ENCODE measurements around the gene ATXN10.

ATXN10 gene

DNA sequence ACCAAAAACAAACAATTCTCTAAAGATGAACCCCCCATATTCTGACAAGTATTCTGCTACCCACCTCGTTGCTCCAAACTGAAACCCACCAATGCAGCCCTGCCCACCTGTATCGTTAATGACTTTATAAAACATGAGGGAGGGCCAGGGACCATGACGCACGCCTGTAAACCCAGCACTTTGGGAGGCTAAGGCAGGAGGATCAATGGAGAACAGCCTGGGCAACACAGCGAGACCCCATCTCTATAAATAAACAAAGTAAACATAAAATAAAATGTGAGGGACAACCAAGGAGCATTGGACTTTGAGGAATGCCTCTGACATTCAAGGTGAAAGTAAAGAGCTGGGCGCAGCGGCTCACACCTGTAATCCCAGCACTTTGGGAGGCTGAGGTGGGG lies 39.8 kb upstream of the ATXN10 start:
- Histone ChIP-seq H3K4me3 (ENCODE audit: low read length) (no peak overlapping the region), H3K9ac (ENCODE audit: low read depth, low read length) (no peak overlapping the region), H3K4me1 (ENCODE audit: insufficient read depth, low read length) (peaks cover 17% of the 10 kb centered on the region; the same call in 1 of the 2 replicates), H3K27ac (ENCODE audit: low read length) (no peak overlapping the region), H3K36me3 (ENCODE audit: insufficient read depth, low read depth, low read length) (no peaks in the 10 kb centered on the region), H3K27me3 (ENCODE audit: insufficient read depth, low read length) (0 out of 2 replicates have a peak, but pooled peaks cover 4% of the 10 kb centered on the region), H3K9me3 (ENCODE audit: insufficient read depth, low read depth, low read length) (no peaks in the 10 kb centered on the region)

DNA sequence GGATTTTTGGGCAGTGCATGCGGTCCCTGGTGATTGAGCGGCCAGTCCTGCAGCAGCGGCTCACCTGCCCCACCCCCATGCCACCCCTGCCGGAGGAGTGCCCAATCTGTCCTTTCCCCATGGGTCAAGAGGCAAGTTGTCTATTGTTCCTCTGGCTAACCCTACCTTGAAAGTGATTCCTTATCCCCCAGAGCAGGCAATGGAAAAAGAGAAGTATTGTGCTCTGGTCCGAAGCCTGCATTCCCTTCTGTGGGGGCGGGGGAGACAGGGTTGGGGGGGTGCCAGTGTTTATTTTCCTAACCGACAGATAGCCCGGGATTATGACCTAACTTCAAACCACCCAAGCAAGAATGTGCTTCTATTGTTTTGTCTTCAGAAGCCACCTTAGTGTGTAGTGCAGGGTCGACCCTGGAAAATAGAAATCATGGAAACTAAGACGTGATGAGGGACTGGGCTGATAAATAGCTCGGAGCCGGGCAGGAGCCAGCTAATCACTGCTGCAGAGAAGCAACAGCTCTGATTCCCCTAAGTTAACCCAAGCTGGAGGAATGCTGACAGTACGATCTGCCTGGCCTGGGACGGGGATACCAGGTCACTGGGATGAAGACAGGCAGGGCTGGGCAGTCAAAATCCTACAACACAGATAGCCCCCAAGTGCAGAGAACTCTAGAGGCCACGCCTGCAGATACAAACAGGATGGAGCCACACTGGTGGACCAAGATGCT lies 38.7 kb upstream of the ATXN10 start:
- H3K9me3 ChIP-seq (ENCODE audit: insufficient read depth, low read depth, low read length): no peaks in the 10 kb centered on the region
- 0 out of 2 replicates have a peak, but pooled peaks cover 4% of the 10 kb centered on the region for H3K27me3 ChIP-seq (ENCODE audit: insufficient read depth, low read length)
- H3K9ac ChIP-seq (ENCODE audit: low read depth, low read length): no peak overlapping the region

DNA sequence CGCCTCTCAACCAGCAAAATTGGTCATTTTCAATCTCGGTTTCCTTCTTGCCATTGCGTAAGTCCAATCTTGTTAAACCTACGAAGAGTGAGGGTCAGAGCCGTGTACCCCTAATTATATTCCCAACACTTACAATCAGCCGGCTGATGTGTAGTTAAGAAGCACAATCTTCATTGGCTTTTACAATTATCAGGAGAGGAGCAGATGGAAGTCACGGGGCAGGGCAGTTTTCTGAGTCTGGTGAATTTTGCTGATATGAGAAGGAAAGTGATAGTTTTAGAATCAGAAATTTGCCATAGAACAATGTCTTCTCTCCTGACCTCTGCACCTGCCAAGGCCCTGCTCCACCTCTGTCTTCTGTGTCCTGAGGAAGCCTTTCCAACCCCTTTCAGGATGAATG lies 35.0 kb upstream of the ATXN10 start:
- peaks cover 16% of the 10 kb centered on the region; the same call in 1 of the 2 replicates for H3K27me3 ChIP-seq (ENCODE audit: insufficient read depth, low read length)
- H3K9me3 ChIP-seq (ENCODE audit: insufficient read depth, low read depth, low read length): no peaks in the 10 kb centered on the region
- H3K27ac ChIP-seq (ENCODE audit: low read length): no peak overlapping the region
- H3K36me3 ChIP-seq (ENCODE audit: insufficient read depth, low read depth, low read length): no peaks in the 10 kb centered on the region
- H3K4me1 ChIP-seq (ENCODE audit: insufficient read depth, low read length): peaks cover 10% of the 10 kb centered on the region; the same call in 1 of the 2 replicates
- H3K9ac ChIP-seq (ENCODE audit: low read depth, low read length): no peak overlapping the region
- no peak overlapping the region for H3K4me3 ChIP-seq (ENCODE audit: low read length)

More for the DNA sequence above, 38.7 kb upstream of the ATXN10 start:
- Histone ChIP-seq H3K36me3 (ENCODE audit: insufficient read depth, low read depth, low read length) (no peaks in the 10 kb centered on the region), H3K27ac (ENCODE audit: low read length) (no peak overlapping the region), H3K4me3 (ENCODE audit: low read length) (peak overlapping the region; percentile 9; the same call in 1 of the 2 replicates), H3K4me1 (ENCODE audit: insufficient read depth, low read length) (peaks cover 17% of the 10 kb centered on the region; the same call in 1 of the 2 replicates)

DNA sequence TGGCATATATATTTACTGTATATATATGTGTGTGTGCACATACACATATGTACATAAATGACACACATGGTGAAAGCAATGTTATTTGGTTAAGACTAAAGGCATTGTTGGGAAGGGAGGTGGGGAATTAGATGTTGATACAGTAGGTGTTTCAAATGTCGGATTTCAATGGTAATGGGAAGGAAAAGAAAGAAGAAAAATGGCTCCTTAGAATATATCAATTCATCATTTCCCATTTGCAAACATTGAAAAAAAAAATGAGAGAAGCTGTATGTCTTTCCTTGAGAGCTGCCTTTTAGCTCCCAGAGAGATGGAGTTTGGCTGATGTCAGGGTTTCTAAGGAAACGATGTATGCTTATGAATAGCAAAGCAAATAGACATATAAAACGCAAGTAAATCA lies 33.4 kb upstream of the ATXN10 start:
- Histone ChIP-seq H3K27ac (ENCODE audit: low read length) (no peak overlapping the region), H3K36me3 (ENCODE audit: insufficient read depth, low read depth, low read length) (no peaks in the 10 kb centered on the region), H3K27me3 (ENCODE audit: insufficient read depth, low read length) (peaks cover 18% of the 10 kb centered on the region; the same call in 1 of the 2 replicates), H3K9ac (ENCODE audit: low read depth, low read length) (no peak overlapping the region), H3K4me3 (ENCODE audit: low read length) (no peak overlapping the region), H3K9me3 (ENCODE audit: insufficient read depth, low read depth, low read length) (no peaks in the 10 kb centered on the region), H3K4me1 (ENCODE audit: insufficient read depth, low read length) (peaks cover 3% of the 10 kb centered on the region; the same call in 1 of the 2 replicates)

DNA sequence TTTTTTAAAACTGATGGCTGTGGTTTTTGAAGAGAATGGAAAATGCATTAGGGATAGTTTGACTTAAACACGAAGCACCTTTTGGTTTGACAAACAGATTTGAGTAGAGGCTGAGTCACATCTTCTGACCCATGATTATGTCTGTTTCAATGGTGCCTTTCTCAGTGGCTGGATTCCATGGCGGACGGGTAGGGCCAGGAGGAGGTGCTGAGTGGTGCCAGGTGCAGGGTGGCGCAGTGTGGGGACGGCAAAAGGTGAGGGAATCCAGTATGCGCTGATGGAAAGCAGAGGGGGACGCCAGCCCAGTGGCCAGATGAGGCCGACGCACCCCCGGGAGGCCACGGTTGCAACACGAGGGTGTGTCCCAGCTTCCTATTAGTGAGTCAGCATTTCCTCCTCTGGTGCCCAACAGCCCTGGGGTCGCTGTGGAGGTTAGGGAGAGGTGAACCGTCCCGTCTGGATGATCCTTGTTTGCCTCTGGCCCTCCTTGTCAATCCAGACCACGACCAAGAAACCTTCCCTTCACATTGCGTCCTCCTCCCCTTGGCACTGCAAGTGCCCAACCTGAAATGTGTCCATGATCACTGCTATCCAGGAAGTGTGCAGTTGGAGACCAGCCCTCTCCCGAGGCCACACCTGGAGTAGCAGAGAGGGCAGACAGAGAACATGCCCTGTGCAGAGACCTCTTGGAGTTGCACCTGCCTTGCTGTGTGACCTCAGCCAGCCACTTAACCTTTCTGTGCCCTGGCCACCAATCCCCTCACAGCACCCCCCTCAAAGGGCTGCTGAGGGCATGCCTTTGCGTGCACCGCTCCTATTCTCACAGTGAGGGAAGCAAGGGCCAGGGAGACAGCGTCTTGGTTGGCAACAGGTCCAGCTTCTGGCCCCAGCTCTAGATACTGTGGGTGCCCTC lies 32.5 kb upstream of the ATXN10 start:
- H3K27me3 ChIP-seq (ENCODE audit: insufficient read depth, low read length): peaks cover 20% of the 10 kb centered on the region
- H3K36me3 ChIP-seq (ENCODE audit: insufficient read depth, low read depth, low read length): no peaks in the 10 kb centered on the region
- H3K4me3 ChIP-seq (ENCODE audit: low read length): no peak overlapping the region
- H3K9me3 ChIP-seq (ENCODE audit: insufficient read depth, low read depth, low read length): no peaks in the 10 kb centered on the region
- H3K27ac ChIP-seq (ENCODE audit: low read length): no peak overlapping the region
- H3K9ac ChIP-seq (ENCODE audit: low read depth, low read length): no peak overlapping the region
- no peaks in the 10 kb centered on the region; the same call in 1 of the 2 replicates for H3K4me1 ChIP-seq (ENCODE audit: insufficient read depth, low read length)

DNA sequence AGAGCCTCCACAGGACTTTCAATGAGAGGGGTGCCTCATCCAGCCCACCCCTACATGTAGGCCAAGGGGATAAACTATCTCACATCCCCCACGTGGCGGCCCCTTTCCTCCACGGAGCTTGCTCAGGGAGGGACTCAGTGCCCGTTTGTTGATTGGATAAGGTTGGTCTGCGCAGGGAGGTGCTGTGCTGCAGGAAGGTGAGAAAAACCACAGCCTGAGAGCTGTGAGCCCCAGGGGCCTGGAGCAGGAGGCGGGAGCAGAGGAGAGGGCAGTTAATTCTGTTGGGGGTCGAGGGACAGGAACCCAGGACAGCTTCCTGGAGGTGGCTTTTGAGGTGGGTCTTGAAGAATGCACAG lies 31.9 kb upstream of the ATXN10 start:
- peaks cover 26% of the 10 kb centered on the region for H3K27me3 ChIP-seq (ENCODE audit: insufficient read depth, low read length)
- no peaks in the 10 kb centered on the region for H3K9me3 ChIP-seq (ENCODE audit: insufficient read depth, low read depth, low read length)
- no peak overlapping the region for H3K27ac ChIP-seq (ENCODE audit: low read length)
- no peak overlapping the region for H3K4me3 ChIP-seq (ENCODE audit: low read length)
- no peak overlapping the region for H3K9ac ChIP-seq (ENCODE audit: low read depth, low read length)
- no peaks in the 10 kb centered on the region for H3K36me3 ChIP-seq (ENCODE audit: insufficient read depth, low read depth, low read length)
- no peaks in the 10 kb centered on the region; the same call in 1 of the 2 replicates for H3K4me1 ChIP-seq (ENCODE audit: insufficient read depth, low read length)

DNA sequence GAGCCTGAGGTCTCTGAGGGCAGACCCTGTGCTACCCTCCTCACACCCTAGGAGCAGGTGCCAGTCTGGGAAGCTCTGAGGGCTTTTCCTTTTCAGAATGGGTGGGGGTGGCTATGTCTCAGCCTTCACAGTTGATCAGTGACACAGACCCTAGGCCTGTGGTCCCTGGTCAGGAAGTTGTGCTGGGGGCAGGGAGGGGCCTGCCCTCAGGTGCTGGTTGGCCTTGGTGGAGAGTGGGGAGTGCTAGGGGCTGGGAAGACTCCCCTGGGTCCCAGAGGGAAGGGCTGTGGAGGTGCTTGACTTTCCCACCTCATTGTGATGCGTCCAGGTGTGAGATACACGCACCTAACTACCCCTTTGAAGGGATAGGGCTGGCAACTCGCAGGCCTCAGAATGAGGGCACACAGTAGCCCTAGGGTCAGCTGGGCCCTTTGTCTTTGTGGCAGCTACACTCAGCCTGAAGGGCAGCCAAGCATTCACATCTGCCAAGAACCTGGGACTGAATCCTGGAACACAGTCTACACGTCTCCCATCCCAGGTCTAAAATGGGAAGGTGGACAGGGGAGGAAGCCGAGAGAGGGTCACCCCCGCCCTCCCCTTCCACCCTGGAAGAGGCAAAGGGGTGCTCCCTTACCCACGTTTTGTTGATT lies 31.2 kb upstream of the ATXN10 start:
- H3K27ac ChIP-seq (ENCODE audit: low read length): no peak overlapping the region
- no peaks in the 10 kb centered on the region; the same call in 1 of the 2 replicates for H3K4me1 ChIP-seq (ENCODE audit: insufficient read depth, low read length)
- peaks cover 33% of the 10 kb centered on the region for H3K27me3 ChIP-seq (ENCODE audit: insufficient read depth, low read length)
- no peaks in the 10 kb centered on the region for H3K36me3 ChIP-seq (ENCODE audit: insufficient read depth, low read depth, low read length)
- H3K9ac ChIP-seq (ENCODE audit: low read depth, low read length): no peak overlapping the region
- no peaks in the 10 kb centered on the region for H3K9me3 ChIP-seq (ENCODE audit: insufficient read depth, low read depth, low read length)
- no peak overlapping the region for H3K4me3 ChIP-seq (ENCODE audit: low read length)

DNA sequence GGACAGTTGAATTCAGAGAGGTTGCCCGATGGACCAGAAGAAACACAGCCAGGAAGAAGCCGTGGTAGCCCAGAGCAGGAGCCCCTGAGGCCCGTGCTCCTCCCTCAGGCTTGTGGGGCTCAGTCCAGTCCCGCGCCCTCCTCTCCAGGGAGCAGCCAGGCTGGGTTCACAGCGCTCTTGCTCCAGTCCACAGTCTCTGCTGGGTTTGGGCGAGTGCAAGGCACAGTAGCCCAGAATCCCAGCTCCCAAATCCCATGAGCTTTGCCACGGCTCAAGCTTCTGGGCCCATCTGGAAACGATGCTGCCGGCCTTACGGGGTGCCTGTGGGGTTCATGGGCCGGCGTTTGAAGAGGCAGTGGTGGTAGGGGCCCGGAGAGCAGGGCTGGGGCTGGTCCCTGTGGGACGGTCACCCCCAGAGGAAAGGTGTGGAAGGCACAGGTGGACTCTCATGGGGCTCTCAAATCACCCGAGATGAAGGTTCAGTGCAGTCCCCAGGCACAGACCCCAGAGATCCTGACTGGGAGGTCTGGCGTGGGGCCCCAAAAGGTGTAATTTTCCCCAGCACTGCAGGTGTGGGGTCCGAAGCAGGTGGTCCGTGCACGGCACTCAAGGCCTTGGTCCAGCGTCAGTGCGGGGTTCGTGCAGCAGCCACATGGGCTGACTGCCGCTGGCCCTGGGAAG lies 30.6 kb upstream of the ATXN10 start:
- Histone ChIP-seq H3K36me3 (ENCODE audit: insufficient read depth, low read depth, low read length) (no peaks in the 10 kb centered on the region), H3K4me3 (ENCODE audit: low read length) (no peak overlapping the region), H3K27ac (ENCODE audit: low read length) (no peak overlapping the region), H3K9me3 (ENCODE audit: insufficient read depth, low read depth, low read length) (no peaks in the 10 kb centered on the region), H3K27me3 (ENCODE audit: insufficient read depth, low read length) (peaks cover 38% of the 10 kb centered on the region), H3K4me1 (ENCODE audit: insufficient read depth, low read length) (no peaks in the 10 kb centered on the region; the same call in 1 of the 2 replicates), H3K9ac (ENCODE audit: low read depth, low read length) (no peak overlapping the region)

DNA sequence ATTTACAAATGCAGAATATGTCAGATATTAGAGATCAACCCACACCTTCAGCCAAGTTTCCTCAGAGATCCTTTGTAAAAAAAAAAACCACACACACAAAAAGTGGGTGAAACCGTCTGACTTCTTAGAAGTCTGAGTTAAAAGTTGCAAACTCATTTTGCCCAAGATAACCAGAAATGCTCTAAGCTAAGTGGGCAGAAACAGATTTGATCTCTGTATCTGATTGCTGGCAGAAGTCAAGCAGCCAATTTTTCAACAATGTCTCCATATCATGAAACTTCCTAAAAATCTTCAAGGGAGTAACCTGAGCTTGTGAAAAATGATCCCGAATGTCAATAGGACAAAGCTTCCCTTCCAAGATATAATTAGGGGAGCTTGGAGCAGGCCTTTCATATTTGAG lies 28.6 kb upstream of the ATXN10 start:
- H3K27me3 ChIP-seq (ENCODE audit: insufficient read depth, low read length): peaks cover 48% of the 10 kb centered on the region
- no peaks in the 10 kb centered on the region for H3K9me3 ChIP-seq (ENCODE audit: insufficient read depth, low read depth, low read length)
- no peaks in the 10 kb centered on the region; the same call in 1 of the 2 replicates for H3K4me1 ChIP-seq (ENCODE audit: insufficient read depth, low read length)
- H3K27ac ChIP-seq (ENCODE audit: low read length): no peak overlapping the region
- H3K4me3 ChIP-seq (ENCODE audit: low read length): no peak overlapping the region
- H3K9ac ChIP-seq (ENCODE audit: low read depth, low read length): no peak overlapping the region
- H3K36me3 ChIP-seq (ENCODE audit: insufficient read depth, low read depth, low read length): no peaks in the 10 kb centered on the region

DNA sequence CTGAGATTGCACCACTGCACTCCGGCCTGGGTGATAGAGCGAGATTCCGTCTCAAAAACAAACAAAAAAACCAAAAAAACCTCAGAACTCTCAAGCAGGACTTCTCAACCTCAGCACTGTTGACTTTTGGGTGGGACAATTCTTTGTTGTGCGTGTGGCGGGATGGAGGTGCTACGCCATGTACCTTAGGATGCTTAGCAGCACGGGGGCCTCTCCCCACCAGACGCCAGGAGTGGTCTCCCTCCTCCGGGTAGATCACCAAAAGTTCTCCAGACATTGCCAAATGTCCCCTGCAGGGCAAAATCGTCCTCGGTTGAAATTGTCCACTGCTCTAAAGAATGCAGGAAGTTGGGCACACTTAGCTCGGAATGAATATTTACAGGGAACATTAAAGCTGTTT lies 26.9 kb upstream of the ATXN10 start:
- no peak overlapping the region for H3K4me3 ChIP-seq (ENCODE audit: low read length)
- no peak overlapping the region for H3K9ac ChIP-seq (ENCODE audit: low read depth, low read length)
- H3K27ac ChIP-seq (ENCODE audit: low read length): no peak overlapping the region
- H3K4me1 ChIP-seq (ENCODE audit: insufficient read depth, low read length): no peaks in the 10 kb centered on the region; the same call in 1 of the 2 replicates
- H3K9me3 ChIP-seq (ENCODE audit: insufficient read depth, low read depth, low read length): no peaks in the 10 kb centered on the region
- no peaks in the 10 kb centered on the region for H3K36me3 ChIP-seq (ENCODE audit: insufficient read depth, low read depth, low read length)
- H3K27me3 ChIP-seq (ENCODE audit: insufficient read depth, low read length): peaks cover 42% of the 10 kb centered on the region

DNA sequence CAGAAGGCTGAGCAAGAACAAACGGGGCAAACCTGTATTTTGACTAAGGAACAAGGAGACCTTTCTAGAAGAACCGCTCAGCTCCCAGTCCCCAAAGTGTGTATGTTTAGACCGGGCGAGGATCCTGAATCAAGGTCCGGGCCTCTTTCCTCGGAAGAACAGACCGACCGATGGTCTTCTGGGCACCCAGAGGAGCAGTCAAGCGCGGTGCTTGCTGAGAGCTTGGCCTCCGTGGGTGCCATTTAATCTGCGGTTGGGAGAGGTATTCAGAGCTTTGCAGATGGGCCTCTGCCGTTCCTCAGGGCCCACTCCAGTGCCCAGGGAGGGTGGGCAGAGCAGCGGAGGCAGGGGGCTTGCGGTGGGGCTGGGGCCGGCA lies 26.5 kb upstream of the ATXN10 start:
- Histone ChIP-seq H3K27me3 (ENCODE audit: insufficient read depth, low read length) (peaks cover 38% of the 10 kb centered on the region), H3K9me3 (ENCODE audit: insufficient read depth, low read depth, low read length) (no peaks in the 10 kb centered on the region), H3K9ac (ENCODE audit: low read depth, low read length) (peak overlapping the region; percentile 30; the same call in 1 of the 2 replicates), H3K36me3 (ENCODE audit: insufficient read depth, low read depth, low read length) (no peaks in the 10 kb centered on the region), H3K4me1 (ENCODE audit: insufficient read depth, low read length) (no peaks in the 10 kb centered on the region; the same call in 1 of the 2 replicates), H3K27ac (ENCODE audit: low read length) (no peak overlapping the region), H3K4me3 (ENCODE audit: low read length) (peak overlapping the region; percentile 59)
